ENCODE measurements around the gene CCNDBP1. TPM values are rescaled to one million over a fixed set of nuclear protein-coding genes. Genes with fewer than 3 reads are reported as not detected.

Gene CCNDBP1
- total RNA-seq, 1 experiment from 2014 or later = 20.4 TPM

DNA sequence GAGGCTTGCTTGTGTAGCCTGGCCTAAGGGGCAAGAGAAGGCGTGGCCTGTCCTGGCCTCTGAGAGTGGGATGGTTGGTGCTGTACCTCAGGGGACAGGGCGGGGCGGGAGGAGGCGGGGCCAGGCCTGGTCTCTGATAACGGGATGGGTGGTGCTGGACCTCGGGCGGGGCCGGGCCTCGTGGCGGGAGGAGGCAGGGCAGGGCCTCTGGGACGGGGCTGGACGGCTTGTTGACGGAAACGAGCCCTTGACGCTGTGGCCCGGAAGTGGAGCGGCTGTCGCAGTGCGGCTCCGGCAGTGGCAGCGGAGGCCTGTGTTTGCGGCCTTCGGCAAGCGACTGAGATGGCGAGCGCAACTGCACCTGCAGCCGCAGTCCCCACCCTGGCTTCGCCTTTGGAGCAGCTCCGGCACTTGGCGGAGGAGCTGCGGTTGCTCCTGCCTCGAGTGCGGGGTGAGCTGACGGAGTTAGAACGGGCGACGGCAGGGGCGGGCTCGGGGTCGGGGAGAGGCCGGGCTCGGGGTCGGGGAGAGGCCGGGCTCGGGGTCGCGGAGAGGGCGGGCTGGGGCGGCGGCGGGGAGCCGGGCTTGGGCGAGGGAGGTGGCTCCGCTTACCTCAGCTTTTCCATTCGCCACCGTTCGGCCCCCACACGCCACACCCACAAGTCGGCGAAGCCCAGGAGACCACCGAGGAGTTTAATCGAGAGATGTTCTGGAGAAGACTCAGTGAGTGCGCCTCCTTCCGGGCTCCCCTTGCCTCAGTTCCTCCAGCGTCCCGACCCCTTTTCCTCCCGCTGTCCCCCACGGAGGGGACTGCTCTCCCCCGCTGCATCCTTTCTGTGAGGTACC is at the start of gene CCNDBP1 (continued):
- TF ChIP-seq, protein P1, sequence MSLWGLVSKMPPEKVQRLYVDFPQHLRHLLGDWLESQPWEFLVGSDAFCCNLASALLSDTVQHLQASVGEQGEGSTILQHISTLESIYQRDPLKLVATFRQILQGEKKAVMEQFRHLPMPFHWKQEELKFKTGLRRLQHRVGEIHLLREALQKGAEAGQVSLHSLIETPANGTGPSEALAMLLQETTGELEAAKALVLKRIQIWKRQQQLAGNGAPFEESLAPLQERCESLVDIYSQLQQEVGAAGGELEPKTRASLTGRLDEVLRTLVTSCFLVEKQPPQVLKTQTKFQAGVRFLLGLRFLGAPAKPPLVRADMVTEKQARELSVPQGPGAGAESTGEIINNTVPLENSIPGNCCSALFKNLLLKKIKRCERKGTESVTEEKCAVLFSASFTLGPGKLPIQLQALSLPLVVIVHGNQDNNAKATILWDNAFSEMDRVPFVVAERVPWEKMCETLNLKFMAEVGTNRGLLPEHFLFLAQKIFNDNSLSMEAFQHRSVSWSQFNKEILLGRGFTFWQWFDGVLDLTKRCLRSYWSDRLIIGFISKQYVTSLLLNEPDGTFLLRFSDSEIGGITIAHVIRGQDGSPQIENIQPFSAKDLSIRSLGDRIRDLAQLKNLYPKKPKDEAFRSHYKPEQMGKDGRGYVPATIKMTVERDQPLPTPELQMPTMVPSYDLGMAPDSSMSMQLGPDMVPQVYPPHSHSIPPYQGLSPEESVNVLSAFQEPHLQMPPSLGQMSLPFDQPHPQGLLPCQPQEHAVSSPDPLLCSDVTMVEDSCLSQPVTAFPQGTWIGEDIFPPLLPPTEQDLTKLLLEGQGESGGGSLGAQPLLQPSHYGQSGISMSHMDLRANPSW (CRISPR knock-in tag; conservative IDR thresholded peaks at IDR 0.05; ENCODE audit: low read depth) = no peak
- TF ChIP-seq TP53 (CRISPR knock-in tag; IDR thresholded peaks at IDR 0.05) = no peak
- TF ChIP-seq GRHL2 (CRISPR knock-in tag; IDR thresholded peaks at IDR 0.05; ENCODE audit: insufficient replicate concordance, severe bottlenecking) = no peak
- TF ChIP-seq, protein P2, sequence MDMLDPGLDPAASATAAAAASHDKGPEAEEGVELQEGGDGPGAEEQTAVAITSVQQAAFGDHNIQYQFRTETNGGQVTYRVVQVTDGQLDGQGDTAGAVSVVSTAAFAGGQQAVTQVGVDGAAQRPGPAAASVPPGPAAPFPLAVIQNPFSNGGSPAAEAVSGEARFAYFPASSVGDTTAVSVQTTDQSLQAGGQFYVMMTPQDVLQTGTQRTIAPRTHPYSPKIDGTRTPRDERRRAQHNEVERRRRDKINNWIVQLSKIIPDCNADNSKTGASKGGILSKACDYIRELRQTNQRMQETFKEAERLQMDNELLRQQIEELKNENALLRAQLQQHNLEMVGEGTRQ (CRISPR knock-in tag; IDR thresholded peaks at IDR 0.05) = no peak; the same call in 1 of the 2 replicates
- no peak for TF ChIP-seq CBFB (CRISPR knock-in tag; IDR thresholded peaks at IDR 0.05; ENCODE audit: low read depth)
- TF ChIP-seq, protein P3, sequence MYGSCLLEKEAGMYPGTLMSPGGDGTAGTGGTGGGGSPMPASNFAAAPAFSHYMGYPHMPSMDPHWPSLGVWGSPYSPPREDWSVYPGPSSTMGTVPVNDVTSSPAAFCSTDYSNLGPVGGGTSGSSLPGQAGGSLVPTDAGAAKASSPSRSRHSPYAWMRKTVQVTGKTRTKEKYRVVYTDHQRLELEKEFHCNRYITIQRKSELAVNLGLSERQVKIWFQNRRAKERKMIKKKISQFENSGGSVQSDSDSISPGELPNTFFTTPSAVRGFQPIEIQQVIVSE (CRISPR knock-in tag; IDR thresholded peaks at IDR 0.05; ENCODE audit: borderline replicate concordance) = no peak
- TF ChIP-seq, protein P4, sequence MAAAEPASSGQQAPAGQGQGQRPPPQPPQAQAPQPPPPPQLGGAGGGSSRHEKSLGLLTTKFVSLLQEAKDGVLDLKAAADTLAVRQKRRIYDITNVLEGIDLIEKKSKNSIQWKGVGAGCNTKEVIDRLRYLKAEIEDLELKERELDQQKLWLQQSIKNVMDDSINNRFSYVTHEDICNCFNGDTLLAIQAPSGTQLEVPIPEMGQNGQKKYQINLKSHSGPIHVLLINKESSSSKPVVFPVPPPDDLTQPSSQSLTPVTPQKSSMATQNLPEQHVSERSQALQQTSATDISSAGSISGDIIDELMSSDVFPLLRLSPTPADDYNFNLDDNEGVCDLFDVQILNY (CRISPR knock-in tag; IDR thresholded peaks at IDR 0.05) = no peak
- no peak for TF ChIP-seq RELA (CRISPR knock-in tag; IDR thresholded peaks at IDR 0.05; ENCODE audit: borderline replicate concordance)
- TF ChIP-seq, protein P5, sequence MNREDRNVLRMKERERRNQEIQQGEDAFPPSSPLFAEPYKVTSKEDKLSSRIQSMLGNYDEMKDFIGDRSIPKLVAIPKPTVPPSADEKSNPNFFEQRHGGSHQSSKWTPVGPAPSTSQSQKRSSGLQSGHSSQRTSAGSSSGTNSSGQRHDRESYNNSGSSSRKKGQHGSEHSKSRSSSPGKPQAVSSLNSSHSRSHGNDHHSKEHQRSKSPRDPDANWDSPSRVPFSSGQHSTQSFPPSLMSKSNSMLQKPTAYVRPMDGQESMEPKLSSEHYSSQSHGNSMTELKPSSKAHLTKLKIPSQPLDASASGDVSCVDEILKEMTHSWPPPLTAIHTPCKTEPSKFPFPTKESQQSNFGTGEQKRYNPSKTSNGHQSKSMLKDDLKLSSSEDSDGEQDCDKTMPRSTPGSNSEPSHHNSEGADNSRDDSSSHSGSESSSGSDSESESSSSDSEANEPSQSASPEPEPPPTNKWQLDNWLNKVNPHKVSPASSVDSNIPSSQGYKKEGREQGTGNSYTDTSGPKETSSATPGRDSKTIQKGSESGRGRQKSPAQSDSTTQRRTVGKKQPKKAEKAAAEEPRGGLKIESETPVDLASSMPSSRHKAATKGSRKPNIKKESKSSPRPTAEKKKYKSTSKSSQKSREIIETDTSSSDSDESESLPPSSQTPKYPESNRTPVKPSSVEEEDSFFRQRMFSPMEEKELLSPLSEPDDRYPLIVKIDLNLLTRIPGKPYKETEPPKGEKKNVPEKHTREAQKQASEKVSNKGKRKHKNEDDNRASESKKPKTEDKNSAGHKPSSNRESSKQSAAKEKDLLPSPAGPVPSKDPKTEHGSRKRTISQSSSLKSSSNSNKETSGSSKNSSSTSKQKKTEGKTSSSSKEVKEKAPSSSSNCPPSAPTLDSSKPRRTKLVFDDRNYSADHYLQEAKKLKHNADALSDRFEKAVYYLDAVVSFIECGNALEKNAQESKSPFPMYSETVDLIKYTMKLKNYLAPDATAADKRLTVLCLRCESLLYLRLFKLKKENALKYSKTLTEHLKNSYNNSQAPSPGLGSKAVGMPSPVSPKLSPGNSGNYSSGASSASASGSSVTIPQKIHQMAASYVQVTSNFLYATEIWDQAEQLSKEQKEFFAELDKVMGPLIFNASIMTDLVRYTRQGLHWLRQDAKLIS (CRISPR knock-in tag; IDR thresholded peaks at IDR 0.05; ENCODE audit: borderline replicate concordance) = no peak
- TF ChIP-seq, protein P6, sequence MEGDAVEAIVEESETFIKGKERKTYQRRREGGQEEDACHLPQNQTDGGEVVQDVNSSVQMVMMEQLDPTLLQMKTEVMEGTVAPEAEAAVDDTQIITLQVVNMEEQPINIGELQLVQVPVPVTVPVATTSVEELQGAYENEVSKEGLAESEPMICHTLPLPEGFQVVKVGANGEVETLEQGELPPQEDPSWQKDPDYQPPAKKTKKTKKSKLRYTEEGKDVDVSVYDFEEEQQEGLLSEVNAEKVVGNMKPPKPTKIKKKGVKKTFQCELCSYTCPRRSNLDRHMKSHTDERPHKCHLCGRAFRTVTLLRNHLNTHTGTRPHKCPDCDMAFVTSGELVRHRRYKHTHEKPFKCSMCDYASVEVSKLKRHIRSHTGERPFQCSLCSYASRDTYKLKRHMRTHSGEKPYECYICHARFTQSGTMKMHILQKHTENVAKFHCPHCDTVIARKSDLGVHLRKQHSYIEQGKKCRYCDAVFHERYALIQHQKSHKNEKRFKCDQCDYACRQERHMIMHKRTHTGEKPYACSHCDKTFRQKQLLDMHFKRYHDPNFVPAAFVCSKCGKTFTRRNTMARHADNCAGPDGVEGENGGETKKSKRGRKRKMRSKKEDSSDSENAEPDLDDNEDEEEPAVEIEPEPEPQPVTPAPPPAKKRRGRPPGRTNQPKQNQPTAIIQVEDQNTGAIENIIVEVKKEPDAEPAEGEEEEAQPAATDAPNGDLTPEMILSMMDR (IDR thresholded peaks at IDR 0.05) = no peak; the same call in 1 of the 2 replicates
- TF ChIP-seq, protein P7, sequence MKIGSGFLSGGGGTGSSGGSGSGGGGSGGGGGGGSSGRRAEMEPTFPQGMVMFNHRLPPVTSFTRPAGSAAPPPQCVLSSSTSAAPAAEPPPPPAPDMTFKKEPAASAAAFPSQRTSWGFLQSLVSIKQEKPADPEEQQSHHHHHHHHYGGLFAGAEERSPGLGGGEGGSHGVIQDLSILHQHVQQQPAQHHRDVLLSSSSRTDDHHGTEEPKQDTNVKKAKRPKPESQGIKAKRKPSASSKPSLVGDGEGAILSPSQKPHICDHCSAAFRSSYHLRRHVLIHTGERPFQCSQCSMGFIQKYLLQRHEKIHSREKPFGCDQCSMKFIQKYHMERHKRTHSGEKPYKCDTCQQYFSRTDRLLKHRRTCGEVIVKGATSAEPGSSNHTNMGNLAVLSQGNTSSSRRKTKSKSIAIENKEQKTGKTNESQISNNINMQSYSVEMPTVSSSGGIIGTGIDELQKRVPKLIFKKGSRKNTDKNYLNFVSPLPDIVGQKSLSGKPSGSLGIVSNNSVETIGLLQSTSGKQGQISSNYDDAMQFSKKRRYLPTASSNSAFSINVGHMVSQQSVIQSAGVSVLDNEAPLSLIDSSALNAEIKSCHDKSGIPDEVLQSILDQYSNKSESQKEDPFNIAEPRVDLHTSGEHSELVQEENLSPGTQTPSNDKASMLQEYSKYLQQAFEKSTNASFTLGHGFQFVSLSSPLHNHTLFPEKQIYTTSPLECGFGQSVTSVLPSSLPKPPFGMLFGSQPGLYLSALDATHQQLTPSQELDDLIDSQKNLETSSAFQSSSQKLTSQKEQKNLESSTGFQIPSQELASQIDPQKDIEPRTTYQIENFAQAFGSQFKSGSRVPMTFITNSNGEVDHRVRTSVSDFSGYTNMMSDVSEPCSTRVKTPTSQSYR (CRISPR knock-in tag; IDR thresholded peaks at IDR 0.05) = no peak
- TF ChIP-seq PRRX2 (CRISPR knock-in tag; IDR thresholded peaks at IDR 0.05) = no peak
- TF ChIP-seq, protein P8, sequence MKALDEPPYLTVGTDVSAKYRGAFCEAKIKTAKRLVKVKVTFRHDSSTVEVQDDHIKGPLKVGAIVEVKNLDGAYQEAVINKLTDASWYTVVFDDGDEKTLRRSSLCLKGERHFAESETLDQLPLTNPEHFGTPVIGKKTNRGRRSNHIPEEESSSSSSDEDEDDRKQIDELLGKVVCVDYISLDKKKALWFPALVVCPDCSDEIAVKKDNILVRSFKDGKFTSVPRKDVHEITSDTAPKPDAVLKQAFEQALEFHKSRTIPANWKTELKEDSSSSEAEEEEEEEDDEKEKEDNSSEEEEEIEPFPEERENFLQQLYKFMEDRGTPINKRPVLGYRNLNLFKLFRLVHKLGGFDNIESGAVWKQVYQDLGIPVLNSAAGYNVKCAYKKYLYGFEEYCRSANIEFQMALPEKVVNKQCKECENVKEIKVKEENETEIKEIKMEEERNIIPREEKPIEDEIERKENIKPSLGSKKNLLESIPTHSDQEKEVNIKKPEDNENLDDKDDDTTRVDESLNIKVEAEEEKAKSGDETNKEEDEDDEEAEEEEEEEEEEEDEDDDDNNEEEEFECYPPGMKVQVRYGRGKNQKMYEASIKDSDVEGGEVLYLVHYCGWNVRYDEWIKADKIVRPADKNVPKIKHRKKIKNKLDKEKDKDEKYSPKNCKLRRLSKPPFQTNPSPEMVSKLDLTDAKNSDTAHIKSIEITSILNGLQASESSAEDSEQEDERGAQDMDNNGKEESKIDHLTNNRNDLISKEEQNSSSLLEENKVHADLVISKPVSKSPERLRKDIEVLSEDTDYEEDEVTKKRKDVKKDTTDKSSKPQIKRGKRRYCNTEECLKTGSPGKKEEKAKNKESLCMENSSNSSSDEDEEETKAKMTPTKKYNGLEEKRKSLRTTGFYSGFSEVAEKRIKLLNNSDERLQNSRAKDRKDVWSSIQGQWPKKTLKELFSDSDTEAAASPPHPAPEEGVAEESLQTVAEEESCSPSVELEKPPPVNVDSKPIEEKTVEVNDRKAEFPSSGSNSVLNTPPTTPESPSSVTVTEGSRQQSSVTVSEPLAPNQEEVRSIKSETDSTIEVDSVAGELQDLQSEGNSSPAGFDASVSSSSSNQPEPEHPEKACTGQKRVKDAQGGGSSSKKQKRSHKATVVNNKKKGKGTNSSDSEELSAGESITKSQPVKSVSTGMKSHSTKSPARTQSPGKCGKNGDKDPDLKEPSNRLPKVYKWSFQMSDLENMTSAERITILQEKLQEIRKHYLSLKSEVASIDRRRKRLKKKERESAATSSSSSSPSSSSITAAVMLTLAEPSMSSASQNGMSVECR (CRISPR knock-in tag; IDR thresholded peaks at IDR 0.05; ENCODE audit: borderline replicate concordance) = peak; percentile 91; the same call in 1 of the 2 replicates
- TF ChIP-seq ZBTB21 (CRISPR knock-in tag; IDR thresholded peaks at IDR 0.05; ENCODE audit: borderline replicate concordance) = no peak
- no peak for TF ChIP-seq JAZF1 (CRISPR knock-in tag; IDR thresholded peaks at IDR 0.05)
- TF ChIP-seq TEAD1 (CRISPR knock-in tag; IDR thresholded peaks at IDR 0.05) = no peak
- no peak for TF ChIP-seq NR1H2 (CRISPR knock-in tag; IDR thresholded peaks at IDR 0.05)

Data from WTC11 (cell line).